Muscle of arm (tissue), 12 donors: Measurements from ENCODE around the gene ALDH1A2. TPM values are rescaled to one million over a fixed set of nuclear protein-coding genes. Genes with fewer than 3 reads are reported as not detected.
"Not testable (repeated sequence)": the region's sequence is repeated elsewhere in the genome, so short reads cannot be mapped to it uniquely, and the experiment has no call there.

ENCODE experiments used
- DNase-seq: peaks from one replicate; pipeline ENCODE4 v3.0.0-alpha.2; 2013
- polyA plus RNA-seq, 12 donors: library from polyadenylated mRNA; unstranded; fragments of 120-200 nt; gene quantifications; one replicate each; pipeline ENCODE4 v1.2.1, GENCODE V29; 2013; ENCODE audit not compliant: insufficient read length in 12 of 12

ALDH1A2 gene
- polyA plus RNA-seq, 12 donors = 10.6 to 28.4 (median 16.9) TPM; not detected in 1

DNA sequence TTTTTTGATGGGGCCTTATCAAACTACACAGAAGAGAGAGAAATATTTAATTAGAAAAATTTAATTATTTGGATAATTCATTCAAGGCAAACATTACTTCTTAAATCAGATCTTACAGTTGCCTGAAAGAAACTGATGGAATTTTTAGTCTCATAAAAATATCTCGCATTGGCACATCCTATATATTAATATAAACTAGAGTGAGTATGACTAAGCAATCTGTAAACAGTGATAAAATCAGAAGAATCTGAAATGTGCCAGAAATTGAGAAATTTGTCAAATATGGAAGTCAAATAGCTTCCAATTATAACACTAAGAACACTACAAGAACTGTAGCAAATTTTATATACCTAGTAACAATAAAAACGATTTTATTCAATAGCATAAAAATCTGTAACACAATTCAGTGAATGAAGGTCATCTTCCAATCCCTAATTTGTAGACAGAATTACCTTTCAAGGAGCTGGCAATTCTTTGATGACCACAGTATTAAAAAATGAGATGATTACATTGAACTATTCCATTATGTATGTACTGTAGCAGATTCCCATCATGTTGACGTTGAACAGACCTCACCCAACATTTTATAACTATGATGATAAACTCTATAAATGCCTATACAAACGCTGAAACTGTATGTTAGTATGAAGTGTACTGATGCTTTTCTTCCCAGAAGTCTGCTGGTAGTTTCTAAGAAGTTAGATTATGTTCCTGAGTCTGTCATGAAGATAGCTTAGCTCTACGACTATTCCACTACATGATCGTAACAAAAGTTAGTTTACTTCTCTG lies 63.0 kb downstream of the ALDH1A2 start:
- no peak for DNase-seq

DNA sequence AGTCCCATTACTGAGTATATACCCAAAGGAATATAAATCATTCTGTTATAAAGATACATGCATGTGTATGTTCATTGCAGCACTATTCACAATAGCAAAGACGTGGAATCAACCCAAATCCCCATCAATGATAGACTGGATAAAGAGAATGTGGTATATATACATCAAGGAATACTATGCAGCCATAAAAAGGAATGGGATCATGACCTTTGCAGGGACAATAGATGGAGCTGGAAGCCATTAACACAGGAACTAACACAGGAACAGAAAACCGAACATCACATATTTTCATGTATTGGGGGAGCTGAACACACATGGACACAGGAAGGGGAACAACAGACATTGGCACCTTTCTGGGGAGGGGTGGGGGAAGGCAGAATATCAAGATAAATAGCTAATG lies 65.8 kb downstream of the ALDH1A2 start:
- not testable (repeated sequence) for DNase-seq

DNA sequence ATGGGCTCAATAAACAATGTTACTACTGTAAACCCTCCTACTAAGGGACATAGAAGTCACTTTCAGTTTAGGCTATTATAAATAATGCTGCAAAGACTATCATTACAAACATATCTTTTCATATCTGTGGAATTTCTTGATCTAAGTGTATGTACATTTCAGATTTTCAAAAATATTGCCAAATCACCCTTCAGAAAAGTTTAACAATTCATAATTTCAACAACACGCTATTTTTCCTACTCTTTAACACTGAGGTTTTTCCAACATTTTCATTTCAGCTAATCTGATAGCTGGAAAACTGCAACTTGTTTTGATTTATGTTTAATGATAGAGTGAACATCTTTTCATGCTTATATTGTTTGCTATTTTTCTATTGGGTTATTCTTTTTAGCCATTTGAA lies 69.0 kb downstream of the ALDH1A2 start:
- no peak for DNase-seq

DNA sequence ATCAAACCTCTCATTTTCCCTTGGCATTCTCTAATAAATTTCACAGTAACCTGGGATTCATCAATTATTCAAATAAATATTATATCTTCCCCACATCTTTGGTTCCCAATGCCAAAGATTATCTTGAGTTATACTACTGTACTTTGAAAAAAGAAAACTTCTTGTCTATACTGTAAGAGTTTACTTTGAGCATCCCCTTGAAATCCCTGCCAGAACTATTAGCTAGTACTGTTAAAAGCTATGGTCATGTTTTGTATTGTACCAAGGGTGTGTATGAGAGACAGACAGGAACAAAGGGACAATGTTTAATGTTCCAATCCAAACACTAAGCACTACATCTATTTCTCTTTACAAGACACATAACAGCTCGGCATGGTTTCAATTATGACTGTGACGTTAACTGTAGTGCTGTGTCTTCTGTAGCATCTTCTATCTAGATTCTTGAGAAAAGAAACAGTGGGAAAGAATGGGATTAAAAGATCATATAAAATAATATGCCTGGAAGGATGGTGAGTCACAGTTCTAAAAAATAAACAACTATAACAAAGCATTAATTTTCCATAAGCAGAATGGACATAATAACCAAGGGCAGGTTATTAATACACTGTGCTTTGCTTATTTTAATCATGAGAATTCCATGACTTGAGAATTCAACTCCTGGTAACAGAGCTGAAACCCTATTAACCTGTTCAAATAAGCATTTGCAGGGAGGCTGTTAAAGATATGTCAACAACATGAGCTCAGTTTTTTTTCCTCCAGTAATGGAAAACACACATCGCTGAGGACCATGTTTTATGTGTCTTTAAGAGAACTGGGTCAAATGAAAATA lies 71.1 kb downstream of the ALDH1A2 start:
- DNase-seq = no peak

DNA sequence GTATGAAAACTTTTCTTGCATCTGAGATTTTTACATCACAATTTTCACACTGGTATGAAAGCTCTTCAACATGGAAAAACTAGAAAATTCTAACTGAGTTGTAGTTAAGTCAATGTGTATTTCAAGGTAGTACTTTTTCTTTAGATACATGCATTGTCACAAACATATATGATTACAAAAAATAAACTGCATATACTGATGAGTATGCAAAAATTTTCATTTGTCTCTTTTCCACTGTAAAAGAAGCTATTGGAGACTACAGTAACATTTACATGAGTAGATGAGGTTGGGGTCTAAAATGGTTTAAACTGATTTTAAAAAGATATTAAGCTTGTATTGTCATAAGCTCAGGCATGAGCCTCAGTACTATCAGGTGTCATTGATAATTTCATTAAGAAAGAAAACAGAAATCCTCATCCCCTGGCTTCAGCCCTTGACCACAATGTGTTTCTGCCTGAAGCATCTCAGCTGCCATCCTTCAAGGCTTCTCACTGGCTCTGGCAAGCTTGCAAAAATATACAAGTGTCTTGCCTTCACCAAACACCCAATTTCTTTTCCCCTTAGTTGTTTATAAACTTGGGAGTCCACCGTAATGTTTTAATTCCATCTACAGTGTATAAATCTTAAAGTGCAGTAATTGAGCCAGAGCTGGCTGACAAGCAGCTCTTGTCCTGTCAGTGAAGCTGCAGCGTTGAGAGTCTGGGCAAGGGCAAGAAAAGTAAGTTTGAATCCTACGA lies 71.9 kb downstream of the ALDH1A2 start:
- DNase-seq = no peak

DNA sequence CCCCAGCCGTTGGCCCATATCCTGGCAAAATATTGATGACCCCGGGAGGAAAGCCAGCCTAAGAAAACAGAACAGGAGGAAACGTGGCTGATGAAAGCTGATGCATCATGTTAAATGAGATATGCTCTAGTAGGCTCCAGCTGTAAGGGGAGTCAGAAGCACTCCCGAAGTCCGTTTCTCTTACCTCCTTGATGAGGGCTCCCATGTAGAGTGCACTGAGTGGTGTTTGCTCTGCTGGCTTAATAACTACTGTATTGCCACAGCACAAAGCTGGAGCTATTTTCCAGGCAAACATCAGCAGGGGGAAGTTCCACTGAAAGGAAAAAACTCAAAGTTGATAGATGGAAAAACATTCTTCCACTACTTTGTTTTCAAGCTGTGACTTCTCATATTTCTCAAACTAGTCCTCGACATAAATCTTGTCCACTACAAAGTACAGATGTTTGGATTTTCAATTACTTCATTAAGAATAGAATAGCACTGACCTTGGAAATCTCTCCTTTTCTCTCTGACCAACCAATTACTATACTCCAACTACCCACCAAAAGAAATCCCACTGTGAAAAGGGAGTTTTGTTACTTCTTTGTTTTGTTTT lies 72.7 kb downstream of the ALDH1A2 start:
- no peak for DNase-seq

DNA sequence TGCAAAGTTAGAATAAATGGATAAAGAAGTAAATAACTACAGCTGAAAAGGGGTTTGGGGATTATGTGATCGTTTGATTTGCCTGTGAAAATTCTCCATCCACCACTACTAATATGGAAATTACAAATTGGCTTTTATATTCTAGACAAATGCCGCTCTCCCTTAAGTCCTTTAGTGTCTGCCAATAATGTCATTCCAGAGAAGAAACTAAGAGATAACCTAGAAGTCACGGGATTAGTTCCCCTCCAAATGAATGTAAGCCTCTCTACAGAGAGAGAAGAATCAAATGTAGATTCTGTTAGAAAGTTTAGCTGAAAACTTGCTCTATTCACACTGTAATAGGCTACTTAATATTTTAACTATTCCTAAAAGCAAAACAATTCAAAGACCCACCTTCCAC lies 92.0 kb downstream of the ALDH1A2 start:
- no peak for DNase-seq

DNA sequence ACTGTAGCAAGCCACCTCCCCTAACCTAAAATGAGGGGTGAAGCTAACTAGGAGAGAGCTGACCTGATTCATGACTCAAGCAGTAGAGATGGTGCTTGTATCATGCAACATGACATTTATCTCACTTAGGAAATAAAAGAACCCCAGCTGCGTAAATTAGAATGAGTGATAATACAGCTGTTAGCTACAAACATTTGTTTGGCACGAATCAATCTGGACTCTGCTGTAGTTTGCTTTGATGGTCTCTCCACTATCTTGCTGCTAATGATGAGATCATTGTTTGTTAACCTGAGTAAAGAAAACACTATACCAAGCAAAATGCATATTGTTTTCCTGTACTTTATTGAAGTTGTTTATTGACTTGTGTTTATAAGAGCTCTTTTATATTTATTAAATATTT lies 92.6 kb downstream of the ALDH1A2 start:
- no peak for DNase-seq

DNA sequence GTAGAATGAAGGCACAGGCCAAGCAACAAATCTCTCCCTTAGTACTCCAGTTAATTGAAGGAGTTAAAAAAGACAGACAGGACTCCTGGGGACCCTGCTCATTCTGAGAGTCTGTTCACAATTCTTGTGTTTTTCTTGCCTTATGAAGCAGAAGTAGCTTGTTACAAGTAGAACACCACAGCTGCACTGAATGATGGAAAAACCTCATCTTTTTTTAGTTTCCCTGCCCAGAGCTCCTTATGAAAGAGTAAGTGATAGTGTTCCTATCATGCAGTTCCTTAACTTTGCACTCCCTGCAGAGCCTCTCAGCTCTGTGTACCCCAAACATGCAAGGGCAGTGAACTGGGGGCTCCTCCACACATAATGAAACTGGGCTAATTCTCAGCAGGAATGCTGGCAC lies 95.5 kb downstream of the ALDH1A2 start:
- peak; percentile 7 for DNase-seq

DNA sequence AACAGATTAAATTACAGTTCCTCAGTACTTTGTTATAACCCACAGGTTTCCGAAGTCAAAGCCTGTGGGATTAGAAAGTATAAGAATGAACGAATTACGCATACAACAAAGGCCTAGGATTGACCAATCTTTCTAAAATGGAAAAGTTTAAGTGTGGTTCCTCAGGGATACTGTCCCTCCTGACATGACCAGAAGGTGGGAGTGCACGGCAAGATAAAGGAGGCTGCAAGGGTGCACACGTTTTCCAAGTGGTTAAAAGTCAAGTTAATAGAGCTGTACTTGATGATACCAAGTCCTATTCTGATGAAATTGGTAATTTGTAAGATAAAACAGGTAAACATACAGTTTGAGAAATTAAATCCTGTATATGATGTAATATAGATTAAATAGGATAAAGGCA lies 96.2 kb downstream of the ALDH1A2 start:
- DNase-seq = no peak

DNA sequence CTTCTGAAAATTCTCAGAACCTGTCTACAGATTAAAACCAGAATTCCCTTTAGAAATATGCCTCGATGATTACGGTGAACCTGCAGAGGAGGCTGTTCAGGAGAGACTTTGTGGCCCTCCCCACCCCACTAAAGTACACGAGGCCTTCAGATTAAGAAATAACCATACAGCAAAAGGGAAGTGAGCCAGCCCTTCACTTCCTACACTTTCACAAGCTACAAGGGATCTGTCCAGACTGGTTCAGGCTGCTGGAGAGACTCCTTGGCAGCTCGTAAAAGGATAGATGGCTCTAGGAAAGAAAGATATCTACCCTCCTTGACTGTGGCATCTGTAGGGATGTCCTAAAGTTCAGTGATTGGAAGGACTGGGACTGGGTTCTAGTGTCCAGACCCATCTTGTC lies 102.6 kb downstream of the ALDH1A2 start:
- no peak for DNase-seq

DNA sequence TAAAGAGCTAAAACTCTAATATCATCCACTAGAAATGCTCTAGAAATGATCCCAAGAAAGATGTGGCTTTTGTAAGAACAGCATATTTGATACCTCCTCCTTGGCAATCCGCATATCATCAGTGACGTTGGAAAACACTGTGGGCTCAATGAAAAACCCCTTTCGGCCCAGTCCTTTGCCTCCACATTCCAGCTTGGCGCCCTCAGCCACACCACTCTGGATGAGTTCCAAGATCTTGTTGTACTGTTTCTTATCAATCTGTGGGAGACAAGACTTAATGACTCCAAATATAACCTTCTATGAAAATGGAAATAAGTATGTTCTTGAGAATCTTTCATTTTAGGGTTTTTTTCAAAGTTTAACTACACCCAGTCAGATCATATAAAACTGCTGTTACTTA lies 103.6 kb downstream of the ALDH1A2 start:
- no peak for DNase-seq

DNA sequence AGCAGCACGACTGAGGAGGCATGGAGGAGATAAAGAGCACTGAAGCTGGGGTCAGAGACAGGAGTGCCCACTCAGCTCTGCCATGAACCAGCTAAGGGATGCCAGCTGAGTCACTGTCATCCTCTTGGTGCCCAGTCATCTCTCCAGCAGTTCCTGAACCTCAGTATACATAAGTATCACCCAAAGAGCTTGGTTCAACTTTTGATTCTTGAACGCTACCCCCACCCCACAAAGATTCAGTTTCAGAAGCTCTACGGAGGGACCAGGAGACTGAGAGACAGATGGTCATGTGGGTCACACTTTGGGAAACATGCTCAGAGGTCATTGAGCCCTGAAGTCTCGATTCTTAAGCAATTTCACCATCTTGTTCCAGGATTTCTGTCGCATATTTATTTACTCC lies 108.4 kb downstream of the ALDH1A2 start:
- DNase-seq = no peak

DNA sequence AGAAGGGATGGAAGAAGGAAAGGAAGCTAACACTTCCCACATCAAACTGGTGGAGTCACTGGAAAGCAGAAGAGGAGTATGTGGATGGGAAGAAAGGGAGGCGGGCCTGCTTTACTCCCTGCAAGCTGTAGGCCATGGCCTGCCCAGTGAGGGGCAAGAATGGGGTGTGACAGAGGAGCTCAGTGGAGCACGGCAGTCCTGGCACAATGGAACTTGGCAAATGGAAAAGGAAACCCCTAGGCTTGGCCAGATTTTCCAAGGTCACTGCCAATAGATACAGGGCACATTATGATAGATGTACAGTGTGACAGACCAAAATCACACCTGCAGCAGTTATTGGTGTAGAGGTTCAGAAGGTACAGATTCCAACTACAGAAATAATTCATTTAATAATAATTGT lies 111.6 kb downstream of the ALDH1A2 start:
- DNase-seq = no peak

DNA sequence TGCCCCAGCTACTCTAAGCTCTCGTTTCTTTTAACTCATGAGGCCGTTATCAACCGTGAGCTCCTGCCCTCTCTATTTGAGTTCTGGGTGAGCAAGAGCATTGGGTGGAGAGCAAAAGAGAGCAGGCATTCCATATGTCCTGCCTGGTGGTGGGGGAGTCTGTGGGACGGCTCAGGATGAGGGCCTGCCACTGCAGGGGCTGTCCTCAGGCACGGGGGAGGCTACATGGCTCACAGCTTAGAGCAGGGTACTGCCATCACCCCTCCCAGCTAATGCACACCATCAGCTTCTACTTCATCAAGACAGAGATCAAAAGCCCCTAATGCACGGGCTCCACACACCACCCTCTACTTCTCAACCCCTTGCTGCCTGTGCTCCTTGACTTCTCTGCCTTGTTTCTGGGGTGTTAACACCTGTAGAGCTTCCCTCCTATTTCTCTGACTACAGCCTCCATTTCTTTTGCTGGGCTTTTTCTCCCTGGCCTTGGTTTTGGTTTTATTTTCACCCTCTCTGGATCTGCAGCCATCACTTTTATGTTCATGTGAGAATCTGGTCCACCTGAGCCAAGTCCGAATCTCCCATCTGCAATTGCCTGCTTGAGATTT lies 114.1 kb downstream of the ALDH1A2 start:
- no peak for DNase-seq

DNA sequence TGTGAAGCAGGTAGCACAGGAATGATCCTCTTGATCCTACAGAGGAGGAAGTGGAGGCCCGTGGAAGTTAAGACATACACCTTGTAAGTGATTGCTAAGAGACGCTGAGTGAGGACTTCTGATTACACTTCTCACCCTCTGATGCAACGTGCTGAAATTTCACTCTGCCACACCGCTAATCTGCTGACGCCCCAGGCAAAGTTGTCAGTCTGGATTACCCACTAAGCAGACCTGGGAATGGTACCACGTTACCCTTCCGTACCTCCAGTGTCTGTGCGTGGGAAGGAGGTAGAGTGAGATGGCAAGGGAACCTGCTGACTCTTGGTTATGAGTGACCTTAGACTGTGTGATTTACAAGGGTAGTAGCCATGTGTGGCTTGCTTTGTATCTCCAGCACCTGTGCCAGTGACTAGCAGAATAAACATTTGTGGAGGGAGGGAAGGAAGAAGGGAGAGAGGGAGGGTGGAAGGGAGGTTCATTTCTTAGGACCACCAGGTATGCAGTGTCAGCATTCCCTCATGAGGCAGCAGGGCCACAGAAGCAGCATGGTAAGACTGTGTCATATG lies 115.0 kb downstream of the ALDH1A2 start:
- no peak for DNase-seq

DNA sequence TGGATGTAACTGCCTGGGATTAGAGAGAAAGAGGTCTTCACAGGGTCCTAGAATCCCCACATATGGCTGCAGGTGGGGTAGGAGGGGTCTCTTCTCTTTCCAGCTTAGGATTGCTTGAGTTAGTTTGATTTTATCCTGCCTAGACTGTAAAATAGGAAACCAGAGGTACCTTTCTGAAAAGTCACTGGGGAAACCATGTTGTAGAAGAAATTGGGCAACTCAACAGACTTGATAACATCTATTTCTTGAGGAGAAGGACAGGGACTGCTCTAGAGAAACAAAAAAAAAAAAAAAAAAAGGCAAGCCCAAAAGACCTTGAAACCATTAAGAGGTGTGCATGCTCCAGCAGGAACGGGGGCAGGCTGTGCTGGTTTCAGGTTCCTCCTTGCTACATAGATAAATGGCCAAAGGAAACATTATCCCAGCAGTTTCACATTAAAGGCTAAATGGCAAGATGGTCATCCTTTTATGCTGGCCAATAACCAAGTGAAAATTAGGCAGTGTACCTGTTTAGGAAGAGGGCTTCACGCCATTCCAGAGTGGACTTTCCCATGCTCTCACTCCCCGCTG lies 116.1 kb downstream of the ALDH1A2 start:
- no peak for DNase-seq

DNA sequence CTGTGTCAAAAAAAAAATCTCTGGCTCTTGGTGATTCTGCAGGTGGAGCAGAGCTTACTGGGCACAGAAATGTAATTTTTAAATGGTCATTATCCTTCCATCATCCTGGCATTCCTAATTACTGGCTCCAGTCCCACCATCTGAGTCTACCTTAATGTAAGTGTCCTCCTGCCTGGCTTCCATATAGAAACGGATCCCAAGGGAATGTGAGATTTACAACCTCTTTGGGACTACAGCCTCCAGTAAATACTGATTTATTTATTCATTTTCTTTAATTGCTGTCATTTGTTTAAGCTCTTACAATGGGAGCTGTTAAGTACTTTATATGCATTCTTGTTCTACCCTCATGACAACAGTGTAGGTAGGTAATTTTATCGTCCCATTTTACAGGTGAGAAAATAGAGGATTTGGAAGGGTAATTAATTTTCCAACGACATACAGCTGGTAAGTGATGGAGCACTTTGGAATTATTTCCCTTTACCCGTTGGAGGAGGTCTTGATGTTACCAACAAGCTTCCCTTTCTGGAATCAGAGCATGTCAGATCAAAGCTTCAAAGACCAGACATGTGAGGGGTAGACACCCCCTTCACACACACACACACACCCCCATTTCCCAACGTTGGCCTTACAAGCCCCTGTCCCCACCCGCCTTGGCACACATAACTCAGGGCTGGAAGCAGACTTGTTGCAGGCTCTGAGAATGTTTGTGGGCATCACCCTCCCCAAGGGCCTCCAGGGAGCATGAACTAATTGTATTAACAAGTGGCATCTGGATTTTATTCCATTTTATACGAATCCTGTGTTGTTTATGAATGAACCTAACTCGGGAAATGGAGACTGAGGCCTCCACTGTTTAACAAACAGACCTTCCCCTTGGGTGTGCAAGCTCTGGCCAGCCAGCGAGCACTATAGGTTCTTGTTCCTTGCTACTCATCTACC lies 116.9 kb downstream of the ALDH1A2 start:
- DNase-seq = no peak

DNA sequence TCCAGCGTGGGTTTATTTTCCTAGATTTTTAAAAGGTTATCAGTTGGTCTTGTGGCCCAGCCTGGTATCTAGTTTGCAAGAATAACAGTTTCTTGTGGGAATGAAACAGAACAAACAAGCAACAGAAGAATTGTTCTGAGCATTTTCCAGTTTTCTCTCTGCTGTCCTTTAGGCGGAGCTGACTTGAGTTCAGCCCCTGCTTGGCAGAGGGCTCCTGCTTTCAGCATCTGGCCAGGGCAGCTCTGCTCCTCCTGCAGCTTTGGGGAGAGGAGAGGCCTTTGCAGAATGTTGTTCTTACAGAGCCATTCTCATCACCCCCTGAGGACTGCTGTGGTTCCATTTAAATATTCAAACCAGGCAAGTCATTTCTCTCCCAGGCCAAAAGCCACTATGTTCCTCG lies 117.7 kb downstream of the ALDH1A2 start:
- DNase-seq = peak; percentile 82

DNA sequence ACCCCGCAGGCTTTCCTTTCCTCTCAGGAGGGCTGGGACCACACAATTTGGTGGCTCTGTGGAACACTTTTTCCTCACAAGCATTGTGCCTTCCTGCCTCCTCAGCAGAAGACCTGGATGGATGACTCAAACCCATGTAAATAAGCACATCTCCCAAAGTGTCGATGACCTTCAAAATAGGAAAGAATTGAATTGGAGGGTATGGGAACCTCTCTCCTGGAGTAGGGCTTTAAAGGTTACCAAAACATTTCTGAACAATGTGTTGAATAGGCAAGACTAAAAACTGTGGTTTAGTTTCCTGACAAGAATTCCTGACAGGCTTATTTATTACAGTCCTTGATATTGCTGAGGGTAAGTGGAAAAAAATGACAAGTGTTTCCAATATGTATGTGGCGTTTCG lies 118.2 kb downstream of the ALDH1A2 start:
- DNase-seq = no peak
